Measurements from ENCODE around the gene DHRS7B. TPM values are rescaled to one million over a fixed set of nuclear protein-coding genes. Genes with fewer than 3 reads are reported as not detected.

Gene DHRS7B
- total and polyA plus RNA-seq, 11 donors: 20.2 to 45.2 (median 35.7) TPM

DNA sequence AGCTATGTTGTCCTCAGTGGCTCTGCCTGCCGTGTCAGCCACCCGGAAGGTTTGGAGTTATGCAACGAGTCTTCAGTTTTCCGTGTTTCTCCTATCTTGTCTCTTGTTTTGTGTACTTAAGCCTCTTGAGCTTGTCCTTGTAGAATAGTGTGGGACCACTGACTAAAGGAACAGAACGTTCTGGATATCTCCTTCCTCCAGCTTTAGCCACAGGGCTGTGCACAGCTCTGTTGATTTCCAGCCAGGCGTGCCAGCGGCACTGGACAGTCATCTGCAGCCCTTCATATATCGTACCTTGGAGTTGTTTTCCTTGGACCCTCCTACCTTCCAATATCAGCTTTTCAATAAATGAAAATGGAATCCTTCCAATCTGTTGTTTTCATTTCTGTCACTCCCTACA is 47.4 kb downstream of the DHRS7B start:
- peak; percentile 52 to 73 (median 66) for ATAC-seq
- Histone ChIP-seq H3K4me1 (peaks cover 0 to 45% (median 33%) of the 10 kb centered on the region in 12 donors), H3K27ac (peak overlapping the region in 11 of 12 donors; percentile 14 to 64 (median 34)), H3K36me3 (peaks cover 0 to 36% (median 11%) of the 10 kb centered on the region in 9 donors), H3K9me3 (no peaks in the 10 kb centered on the region), H3K4me3 (no peak overlapping the region), H3K27me3 (no peaks in the 10 kb centered on the region)
- intact Hi-C loops (cut with DNase I): loop anchor here in 1 of 10 donors (5.0 kb wide), 1 partner anchor 38 kb away; the partner anchor contains the start of gene TMEM11
- TF ChIP-seq, protein P1, sequence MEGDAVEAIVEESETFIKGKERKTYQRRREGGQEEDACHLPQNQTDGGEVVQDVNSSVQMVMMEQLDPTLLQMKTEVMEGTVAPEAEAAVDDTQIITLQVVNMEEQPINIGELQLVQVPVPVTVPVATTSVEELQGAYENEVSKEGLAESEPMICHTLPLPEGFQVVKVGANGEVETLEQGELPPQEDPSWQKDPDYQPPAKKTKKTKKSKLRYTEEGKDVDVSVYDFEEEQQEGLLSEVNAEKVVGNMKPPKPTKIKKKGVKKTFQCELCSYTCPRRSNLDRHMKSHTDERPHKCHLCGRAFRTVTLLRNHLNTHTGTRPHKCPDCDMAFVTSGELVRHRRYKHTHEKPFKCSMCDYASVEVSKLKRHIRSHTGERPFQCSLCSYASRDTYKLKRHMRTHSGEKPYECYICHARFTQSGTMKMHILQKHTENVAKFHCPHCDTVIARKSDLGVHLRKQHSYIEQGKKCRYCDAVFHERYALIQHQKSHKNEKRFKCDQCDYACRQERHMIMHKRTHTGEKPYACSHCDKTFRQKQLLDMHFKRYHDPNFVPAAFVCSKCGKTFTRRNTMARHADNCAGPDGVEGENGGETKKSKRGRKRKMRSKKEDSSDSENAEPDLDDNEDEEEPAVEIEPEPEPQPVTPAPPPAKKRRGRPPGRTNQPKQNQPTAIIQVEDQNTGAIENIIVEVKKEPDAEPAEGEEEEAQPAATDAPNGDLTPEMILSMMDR (IDR thresholded peaks at IDR 0.05): no peak
- TF ChIP-seq POLR2A (IDR thresholded peaks at IDR 0.05): no peak
- WGBS, 4 donors: 54 to 64% (median 60%) methylated on average over 8 of the region's 8 CpGs
- DNase-seq: no peak

DNA sequence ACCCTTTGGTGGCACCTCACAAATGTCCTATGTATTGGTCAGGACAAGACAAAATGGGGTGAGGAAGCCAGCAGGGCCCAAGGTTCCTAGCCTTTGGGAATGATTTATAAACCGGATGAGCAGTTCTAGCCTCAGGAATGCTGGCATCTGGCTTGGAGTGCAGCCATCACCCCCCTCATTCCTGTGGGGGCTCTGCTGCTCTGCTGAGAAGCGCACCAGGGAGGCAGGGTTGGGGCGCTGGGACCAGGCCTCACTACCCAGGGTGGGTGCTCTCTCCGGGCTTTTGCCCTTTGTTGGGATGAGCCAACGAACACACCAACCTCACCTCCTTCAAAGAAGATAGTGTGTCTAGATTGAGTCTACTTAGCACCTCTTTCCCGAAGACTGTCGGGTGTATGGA is 47.9 kb downstream of the DHRS7B start:
- H3K36me3 ChIP-seq: peaks cover 0 to 36% (median 11%) of the 10 kb centered on the region in 9 donors
- ATAC-seq (no peak), DNase-seq (no peak)
- peak overlapping the region in 7 of 12 donors; percentile 14 to 64 (median 42) for H3K27ac ChIP-seq
- WGBS, 4 donors: 81 to 86% (median 83%) methylated on average over 7 of the region's 7 CpGs
- peaks cover 0 to 42% (median 30%) of the 10 kb centered on the region in 12 donors for H3K4me1 ChIP-seq
- no peaks in the 10 kb centered on the region for H3K27me3 ChIP-seq
- no peaks in the 10 kb centered on the region for H3K9me3 ChIP-seq
- intact Hi-C loops (cut with DNase I): loop anchor here in 1 of 10 donors (5.0 kb wide), 1 partner anchor 38 kb away; the partner anchor contains the start of gene TMEM11
- H3K4me3 ChIP-seq: no peak overlapping the region
- TF ChIP-seq, protein P1 (IDR thresholded peaks at IDR 0.05): no peak
- TF ChIP-seq POLR2A (IDR thresholded peaks at IDR 0.05): no peak

DNA sequence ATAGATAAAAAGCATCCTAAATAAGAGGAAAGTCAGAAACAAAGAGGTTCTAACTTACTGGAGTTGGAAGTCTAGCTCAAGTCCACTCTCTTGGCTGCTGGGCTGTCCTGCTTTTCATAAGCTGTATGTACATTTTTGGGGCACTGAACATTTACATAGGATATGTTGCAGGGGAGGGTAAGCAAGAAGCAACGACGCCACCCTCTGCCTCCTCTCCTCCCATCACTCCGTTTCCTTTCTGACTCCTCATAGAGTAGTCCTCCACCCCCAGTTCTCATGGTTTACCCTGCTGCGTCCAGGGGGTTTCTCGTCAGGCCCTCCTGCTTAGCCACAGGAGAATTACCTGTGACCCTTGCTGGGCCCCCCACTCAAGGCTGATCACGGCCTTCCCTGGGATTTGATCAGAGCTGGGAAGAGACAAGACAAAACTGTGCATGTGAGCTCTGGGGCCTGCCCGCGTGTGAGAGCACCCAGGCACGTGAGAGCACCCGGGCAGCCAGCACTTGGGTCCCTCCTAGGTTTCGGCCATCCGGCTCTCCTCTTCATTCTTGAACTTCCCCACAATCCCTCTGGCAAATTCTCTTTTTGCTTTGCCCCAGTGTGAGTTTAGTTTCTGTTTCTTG is 50.1 kb downstream of the DHRS7B start:
- H3K27ac ChIP-seq: no peak overlapping the region
- no peak overlapping the region for H3K4me3 ChIP-seq
- peaks cover 0 to 36% (median 11%) of the 10 kb centered on the region in 9 donors for H3K36me3 ChIP-seq
- TF ChIP-seq, protein P1 (IDR thresholded peaks at IDR 0.05): no peak
- no peak for TF ChIP-seq POLR2A (IDR thresholded peaks at IDR 0.05)
- peaks cover 0 to 24% (median 15%) of the 10 kb centered on the region in 12 donors for H3K4me1 ChIP-seq
- intact Hi-C loops (cut with DNase I): no loop called here
- H3K27me3 ChIP-seq: no peaks in the 10 kb centered on the region
- 82 to 93% (median 85%) methylated on average over 12 of the region's 12 CpGs for WGBS, 4 donors
- H3K9me3 ChIP-seq: no peaks in the 10 kb centered on the region
- no peak for ATAC-seq
- peak in 1 of 5 donors; percentile 10 for DNase-seq

DNA sequence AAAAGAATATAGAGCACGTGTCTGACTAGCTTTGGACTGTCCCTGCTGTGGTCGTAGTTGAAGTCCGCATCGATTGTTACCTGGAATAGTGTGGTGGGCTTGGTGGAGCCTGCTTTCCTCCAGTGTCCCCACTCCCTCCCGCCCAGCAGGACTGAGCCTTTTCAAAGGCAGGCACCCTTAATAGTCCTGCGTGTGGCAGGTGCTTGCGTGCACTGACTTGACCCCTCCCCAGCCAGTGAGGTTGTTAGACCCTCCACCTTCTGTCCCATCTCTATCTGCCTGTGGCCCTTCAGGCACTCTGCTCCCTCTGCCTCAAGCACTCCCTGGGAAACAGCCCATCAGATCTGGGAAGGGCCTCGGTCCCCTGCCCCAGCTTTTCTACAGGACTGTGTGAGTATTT is 50.6 kb downstream of the DHRS7B start:
- Histone ChIP-seq H3K4me1 (peaks cover 0 to 24% (median 14%) of the 10 kb centered on the region in 12 donors), H3K4me3 (no peak overlapping the region), H3K9me3 (no peaks in the 10 kb centered on the region), H3K36me3 (peaks cover 0 to 31% (median 10%) of the 10 kb centered on the region in 9 donors), H3K27ac (no peak overlapping the region), H3K27me3 (no peaks in the 10 kb centered on the region)
- DNase-seq (no peak), ATAC-seq (no peak)
- intact Hi-C loops (cut with DNase I): no loop called here
- no peak for TF ChIP-seq POLR2A (IDR thresholded peaks at IDR 0.05)
- TF ChIP-seq, protein P1 (IDR thresholded peaks at IDR 0.05): no peak
- WGBS, 4 donors: 91 to 98% (median 93%) methylated on average over 7 to 8 of the region's 8 CpGs

Measured in heart left ventricle (tissue), 16 donors.